K562 (cell line): Measurements from ENCODE around the gene PPM1H. TPM values are rescaled to one million over a fixed set of nuclear protein-coding genes. Genes with fewer than 3 reads are reported as not detected.

ENCODE experiments used
- ATAC-seq: fragments of 200-7000 bp; cut with Tn5 transposase; 3 replicates; pipeline ENCODE4 v1.9.1; 2020; ENCODE audit warnings: moderate library complexity
- BruUV-seq: library from RNA; stranded (reverse); fragments of 400-500 nt; replicated peaks from 2 replicates; lab custom pipeline; 2021; lab: Mats Ljungman, UMichigan
- CTCF ChIA-PET: fragments of 300-600 bp; formaldehyde crosslinking; extraction: SDS; loops from one replicate; lab custom pipeline; 2021; ENCODE audit warnings: low intra/inter-chr PET ratio; lab: Yijun Ruan, JAX
- POLR2A ChIA-PET: fragments of 300-600, 350-650 bp; sonication (Branson Sonifier 250); formaldehyde crosslinking; extraction: SDS; loops from one replicate; lab custom pipeline; 2021; ENCODE audit warnings: antibody characterized with exemption, inconsistent platforms; lab: Yijun Ruan, JAX
- DNase-seq, 4 experiments: peaks; one replicate each; pipeline versions ENCODE4 v3.0.0 to v3.0.0-alpha.2; 2011 to 2018; ENCODE audit warnings: low spot score in 3 of 4, mixed read lengths in 3 of 4; ENCODE audit errors: extremely low read depth in 1 of 4
- FAIRE-seq: peaks from 2 replicates; lab custom pipeline; 2011; peaks lifted over from hg19 to GRCh38; lab: Jason Lieb, UNC
- H2AFZ ChIP-seq: 2 replicates; pipeline ENCODE4 v1.6.0; 2011; ENCODE audit warnings: low read depth, low read length, control low read depth, inconsistent platforms
- H3K27ac ChIP-seq: fragments of 200-600 bp; 3 replicates; pipeline ENCODE4 v1.8.0; 2011; ENCODE audit warnings: low read depth, mild to moderate bottlenecking, control low read depth, inconsistent platforms, low read length, moderate library complexity, mixed read lengths; ENCODE audit errors: extremely low read depth
- H3K27me3 ChIP-seq, 2 experiments: fragments of 300-600 bp in 1 of 2; 2 replicates in 1 of 2; 3 replicates in 1 of 2; pipeline versions ENCODE4 v1.6.0 to v1.8.0; 2011; ENCODE audit warnings: inconsistent platforms in 2 of 2, low read length in 2 of 2, mild to moderate bottlenecking in 1 of 2, mixed read lengths in 1 of 2, moderate library complexity in 1 of 2; ENCODE audit not compliant: control insufficient read depth in 2 of 2, insufficient read depth in 2 of 2
- H3K36me3 ChIP-seq: fragments of 300-600 bp; 3 replicates; pipeline ENCODE4 v1.8.0; 2011; ENCODE audit warnings: mild to moderate bottlenecking, low read length, inconsistent platforms; ENCODE audit not compliant: control insufficient read depth, insufficient read depth
- H3K4me1 ChIP-seq, 2 experiments: fragments of 200-600 bp in 1 of 2; replicated peaks in 1 of 2; 2 replicates in 1 of 2; 3 replicates in 1 of 2; pipeline versions ENCODE4 v1.5.1 to v1.8.0; 2011; ENCODE audit warnings: inconsistent platforms in 2 of 2, low read length in 2 of 2, mild to moderate bottlenecking in 1 of 2, mixed read lengths in 1 of 2, moderate library complexity in 1 of 2; ENCODE audit not compliant: control insufficient read depth in 2 of 2, insufficient read depth in 2 of 2
- H3K4me2 ChIP-seq: 2 replicates; pipeline ENCODE4 v1.6.1; 2011; ENCODE audit warnings: low read length, control low read depth, inconsistent platforms, mixed read lengths; ENCODE audit not compliant: insufficient read depth
- H3K4me3 ChIP-seq: fragments of 200-600 bp; sonication (generic), shearing (Covaris generic); 2 replicates; pipeline ENCODE4 v1.5.1; 2016; ENCODE audit warnings: control low read depth, inconsistent platforms
- H3K79me2 ChIP-seq: fragments of 200-600 bp; 3 replicates; pipeline ENCODE4 v1.8.0; 2011; ENCODE audit warnings: low read length, inconsistent platforms; ENCODE audit not compliant: control insufficient read depth, insufficient read depth
- H3K9ac ChIP-seq, 2 experiments: 2 replicates each; pipeline versions ENCODE4 v1.6.0 to v1.6.1; 2011; ENCODE audit warnings: low read depth in 2 of 2, low read length in 2 of 2, control low read depth in 1 of 2, inconsistent platforms in 1 of 2, mild to moderate bottlenecking in 1 of 2, mixed read lengths in 1 of 2; ENCODE audit not compliant: insufficient read depth in 1 of 2
- H3K9me1 ChIP-seq: one replicate; pipeline ENCODE4 v1.6.0; 2011; ENCODE audit warnings: inconsistent platforms, mild to moderate bottlenecking, low read length, moderate library complexity; ENCODE audit not compliant: control insufficient read depth, insufficient read depth
- H3K9me3 ChIP-seq: replicated peaks from 2 replicates; pipeline ENCODE4 v1.5.1; 2011; ENCODE audit warnings: low read depth, low read length, inconsistent platforms; ENCODE audit not compliant: control insufficient read depth, insufficient read depth
- H4K20me1 ChIP-seq: replicated peaks from 2 replicates; pipeline ENCODE4 v1.6.1; 2011; ENCODE audit warnings: low read length, inconsistent platforms, mixed read lengths; ENCODE audit not compliant: control insufficient read depth, insufficient read depth
- ARID3B ChIP-seq: fragments of 250-450 bp; sonication (Bioruptor Pico); IDR thresholded peaks from 2 replicates; pipeline ENCODE4 v1.4.0; 2020; ENCODE audit warnings: borderline replicate concordance
- BCL6 ChIP-seq: fragments of 250-450 bp; sonication (Bioruptor Pico); IDR thresholded peaks from 2 replicates; pipeline ENCODE4 v1.4.0; 2020
- COPS2 ChIP-seq: fragments of 450-650 bp; conservative IDR thresholded peaks from 2 replicates; pipeline ENCODE4 v1.6.1; 2016; ENCODE audit warnings: mild to moderate bottlenecking, moderate library complexity
- CREM ChIP-seq: IDR thresholded peaks from 2 replicates; pipeline ENCODE4 v1.6.1; 2014; ENCODE audit warnings: antibody characterized with exemption, low read depth
- HES1 ChIP-seq: fragments of 450-650 bp; IDR thresholded peaks from 2 replicates; pipeline ENCODE4 v1.6.1; 2016; ENCODE audit warnings: low read depth, mild to moderate bottlenecking, moderate library complexity
- KAT8 ChIP-seq: fragments of 450-650 bp; IDR thresholded peaks from 2 replicates; pipeline ENCODE4 v1.6.1; 2016; ENCODE audit warnings: low read depth, mild to moderate bottlenecking
- PCBP1 ChIP-seq: fragments of 200-400 bp; formaldehyde crosslinking; IDR thresholded peaks from 2 replicates; pipeline ENCODE4 v1.6.1; 2018; ENCODE audit warnings: mild to moderate bottlenecking, low read depth, low read length; ENCODE audit not compliant: poor library complexity, severe bottlenecking
- PHF21A ChIP-seq: fragments of 450-650 bp; IDR thresholded peaks from 2 replicates; pipeline ENCODE4 v1.6.1; 2017; ENCODE audit warnings: low read depth, borderline replicate concordance
- SPI1 ChIP-seq: IDR thresholded peaks from 2 replicates; pipeline ENCODE4 v1.6.1; 2011; ENCODE audit warnings: low read depth, low read length, control low read depth, borderline replicate concordance
- TBP ChIP-seq: optimal IDR thresholded peaks from 2 replicates; pipeline ENCODE3; 2011; ENCODE audit warnings: low read depth, low read length, improper control_type of control experiment
- U2AF1 ChIP-seq: fragments of 200-400 bp; formaldehyde crosslinking; optimal IDR thresholded peaks from 2 replicates; pipeline ENCODE3; 2017; ENCODE audit warnings: mild to moderate bottlenecking, low read depth, low read length, moderate library complexity
- ZNF583 ChIP-seq: fragments of 250-450 bp; sonication (Bioruptor Pico); IDR thresholded peaks from 2 replicates; pipeline ENCODE4 v1.4.0; 2020
- ZNF695 ChIP-seq: fragments of 450-650 bp; formaldehyde crosslinking; IDR thresholded peaks from 2 replicates; pipeline ENCODE4 v1.4.0; 2020; ENCODE audit warnings: mild to moderate bottlenecking, moderate library complexity
- WGBS: fragments of 100-300 bp; shearing (Covaris generic); methylation state at CpG from one replicate; pipeline ENCODE4 v1.1.6; 2016; ENCODE audit warnings: low coverage, mixed read lengths; ENCODE audit not compliant: insufficient coverage; ENCODE audit errors: missing lambda C conversion rate; 5-methylcytosine and 5-hydroxymethylcytosine counted together
- in situ Hi-C: fragments of 300-500 bp; cut with MboI; formaldehyde crosslinking; loops from 4 replicates; pipeline ENCODE4 v1.15.0; 2018; ENCODE audit warnings: inconsistent platforms, mixed read lengths
- intact Hi-C: fragments of 100-400 bp; cut with micrococcal nuclease; formaldehyde crosslinking; loops from 2 replicates; pipeline ENCODE4 v1.14.2; 2022
- polyA plus RNA-seq, 8 experiments: library from polyadenylated mRNA; depleted of rRNA in 4 of 8; stranded (reverse) in 5 of 8; unstranded in 3 of 8; fragments of >200 nt; fragmentation: Nextera tagmentation in 2 of 8; fragmentation: Illumina TruSeq in 1 of 8; extraction: Ambion mirVana in 2 of 8; extraction: Trizol in 1 of 8; gene quantifications; 2 replicates each; pipeline versions ENCODE4 v1.2.1 to v1.2.3, GENCODE V29; 2011 to 2014; ENCODE audit warnings: inconsistent platforms in 1 of 8, missing spikeins in 1 of 8
- total RNA-seq, 7 experiments: library from RNA; depleted of rRNA in 6 of 7; stranded (reverse); fragments of >200 nt in 6 of 7; fragmentation: Illumina TruSeq in 2 of 7; extraction: Trizol in 2 of 7; gene quantifications; 2 replicates each; pipeline versions ENCODE4 v1.2.1 to v1.2.3, GENCODE V29; 2011 to 2021; ENCODE audit warnings: low replicate concordance in 1 of 7

The PPM1H gene
- total and polyA plus RNA-seq, 9 of the 15 experiments (the other 6 are each of a cell fraction or from before 2014, with no cell fraction given) = 5.3 to 29.3 (median 11.3) TPM

GRCh38 chr12:62673028-62673815 lies 261.7 kb downstream of the PPM1H start:
- ATAC-seq (no peak), FAIRE-seq (no peak), DNase-seq (no peak)
- Histone ChIP-seq H3K79me2 (no peaks in the 10 kb centered on the region), H3K9me1 (no peaks in the 10 kb centered on the region), H3K4me2 (no peak overlapping the region), H3K27me3 (no peaks in the 10 kb centered on the region), H2AFZ (no peak overlapping the region), H3K27ac (no peak overlapping the region), H3K9ac (no peak overlapping the region), H3K4me1 (no peaks in the 10 kb centered on the region), H3K4me3 (no peak overlapping the region), H3K36me3 (no peaks in the 10 kb centered on the region), H3K9me3 (no peaks in the 10 kb centered on the region), H4K20me1 (no peaks in the 10 kb centered on the region)
- POLR2A ChIA-PET = interaction anchor here (1.1 to 1.2 kb wide), 2 partner anchors 20 to 52 kb away, joined by 3 read pairs; no protein-coding TSS in a partner anchor
- TF ChIP-seq CREM (no peak), KAT8 (no peak)
- in situ Hi-C loops = no loop called here
- WGBS = 38% methylated on average over 4 of the region's 6 CpGs
- intact Hi-C loops = no loop called here
- CTCF ChIA-PET = no interaction called here
- BruUV-seq = no TSS peak

GRCh38 chr12:62670986-62671720 lies 263.8 kb downstream of the PPM1H start:
- H4K20me1 ChIP-seq = no peaks in the 10 kb centered on the region
- POLR2A ChIA-PET = interaction anchor here (0.8 kb wide), 1 partner anchor 18 kb away, joined by 3 read pairs; no protein-coding TSS in a partner anchor
- in situ Hi-C loops = no loop called here
- H3K27me3 ChIP-seq = no peaks in the 10 kb centered on the region
- CTCF ChIA-PET = no interaction called here
- no peak overlapping the region for H3K9ac ChIP-seq
- ATAC-seq = no peak
- FAIRE-seq = no peak
- no peak overlapping the region for H3K4me2 ChIP-seq
- BruUV-seq = no TSS peak
- intact Hi-C loops = no loop called here
- H3K9me3 ChIP-seq = no peaks in the 10 kb centered on the region
- peaks cover 6% of the 10 kb centered on the region; the same call in 1 of the 3 replicates for H3K36me3 ChIP-seq
- WGBS = 46% methylated on average over 9 of the region's 10 CpGs
- H3K79me2 ChIP-seq = no peaks in the 10 kb centered on the region
- DNase-seq = no peak
- H2AFZ ChIP-seq = no peak overlapping the region
- no peaks in the 10 kb centered on the region for H3K9me1 ChIP-seq
- no peaks in the 10 kb centered on the region for H3K4me1 ChIP-seq
- H3K4me3 ChIP-seq = no peak overlapping the region
- no peak overlapping the region for H3K27ac ChIP-seq
- no peak for TF ChIP-seq HES1
- TF ChIP-seq ARID3B (CRISPR knock-in tag) = no peak
- no peak for TF ChIP-seq PCBP1
- TF ChIP-seq ZNF583 (CRISPR knock-in tag) = no peak
- no peak for TF ChIP-seq PHF21A
- no peak for TF ChIP-seq BCL6 (CRISPR knock-in tag)
- no peak for TF ChIP-seq U2AF1
- no peak for TF ChIP-seq SPI1
- TF ChIP-seq COPS2 = no peak
- TF ChIP-seq ZNF695 (CRISPR knock-in tag) = no peak
- TF ChIP-seq TBP = no peak
